ENCODE data around the gene PELI1.
A peak's percentile ranks its signal among the peaks of the same experiment; 100 is the strongest.
"Not testable (repeated sequence)": the region's sequence is repeated elsewhere in the genome, so short reads cannot be mapped to it uniquely, and the experiment has no call there.

Gene PELI1

GRCh38 chr2:64104933-64105332, 39.3 kb downstream of the PELI1 start (continued):
- TF ChIP-seq ZNF366 (tag by site-specific recombination; conservative IDR thresholded peaks at IDR 0.05) (peak; percentile 39; the same call in 1 of the 2 replicates), ZNF529 (tag by site-specific recombination; IDR thresholded peaks at IDR 0.05; ENCODE audit: insufficient replicate concordance) (no peak), ZSCAN18 (tag by site-specific recombination; IDR thresholded peaks at IDR 0.05) (no peak), ZNF404 (tag by site-specific recombination; IDR thresholded peaks at IDR 0.05) (no peak), ZNF19 (tag by site-specific recombination; IDR thresholded peaks at IDR 0.05; ENCODE audit: low read depth) (no peak)

GRCh38 chr2:64102736-64103135, 41.5 kb downstream of the PELI1 start:
- H3K4me1 ChIP-seq (ENCODE audit: control insufficient read depth, insufficient read depth, low read length) = peaks cover 16% of the 10 kb centered on the region
- H3K4me3 ChIP-seq (ENCODE audit: low read depth, low read length); CTCF ChIA-PET; H3K36me3 ChIP-seq (ENCODE audit: control insufficient read depth in 2 of 2, insufficient read depth in 1 of 2, low read length in 2 of 2); H3K27ac ChIP-seq (ENCODE audit: extremely low read depth, low read depth, low read length); H3K9me3 ChIP-seq (ENCODE audit: control insufficient read depth, insufficient read depth, low read depth, low read length): not testable (repeated sequence)
- POLR2A ChIA-PET = interaction anchor here (0.7 kb wide), 1 partner anchor 203 kb away, joined by 10 read pairs; no protein-coding TSS in a partner anchor

- CTCF ChIA-PET = no interaction called here
- Histone ChIP-seq H3K4me3 (ENCODE audit: low read depth, low read length) (no peak overlapping the region), H3K9me3 (ENCODE audit: control insufficient read depth, insufficient read depth, low read depth, low read length) (no peaks in the 10 kb centered on the region), H3K4me1 (ENCODE audit: control insufficient read depth, insufficient read depth, low read length) (peaks cover 16% of the 10 kb centered on the region), H3K27ac (ENCODE audit: extremely low read depth, low read depth, low read length) (no peak overlapping the region), H3K36me3 (ENCODE audit: control insufficient read depth in 2 of 2, insufficient read depth in 1 of 2, low read length in 2 of 2) (peaks cover 3 to 16% of the 10 kb centered on the region in 2 experiments; a peak in 2 of 3 replicates)
- TF ChIP-seq ZNF341 (tag by site-specific recombination; IDR thresholded peaks at IDR 0.05; ENCODE audit: low read depth) = no peak
- POLR2A ChIA-PET = no interaction called here
Measured at GRCh38 chr2:64101141-64101591, 43.1 kb downstream of the PELI1 start.

GRCh38 chr2:64100584-64100983, 43.6 kb downstream of the PELI1 start:
- H3K9me3 ChIP-seq (ENCODE audit: control insufficient read depth, insufficient read depth, low read depth, low read length); H3K27ac ChIP-seq (ENCODE audit: extremely low read depth, low read depth, low read length); H3K4me3 ChIP-seq (ENCODE audit: low read depth, low read length); CTCF ChIA-PET; POLR2A ChIA-PET: not testable (repeated sequence)
- Histone ChIP-seq H3K36me3 (ENCODE audit: control insufficient read depth in 2 of 2, insufficient read depth in 1 of 2, low read length in 2 of 2) (peaks cover 9 to 22% of the 10 kb centered on the region in 2 experiments; a peak in 2 of 3 replicates), H3K4me1 (ENCODE audit: control insufficient read depth, insufficient read depth, low read length) (peaks cover 16% of the 10 kb centered on the region)

GRCh38 chr2:64094663-64095382, 49.4 kb downstream of the PELI1 start:
- H3K9me3 ChIP-seq (ENCODE audit: control insufficient read depth, insufficient read depth, low read depth, low read length) = no peaks in the 10 kb centered on the region
- H3K4me3 ChIP-seq (ENCODE audit: low read depth, low read length) = no peak overlapping the region
- no peaks in the 10 kb centered on the region for H3K4me1 ChIP-seq (ENCODE audit: control insufficient read depth, insufficient read depth, low read length)
- no peak overlapping the region for H3K27ac ChIP-seq (ENCODE audit: extremely low read depth, low read depth, low read length)
- H3K36me3 ChIP-seq (ENCODE audit: control insufficient read depth in 2 of 2, insufficient read depth in 1 of 2, low read length in 2 of 2) = peaks cover 15 to 39% of the 10 kb centered on the region in 2 experiments; a peak in 2 of 3 replicates
- ChIA-PET POLR2A (no interaction called here), CTCF (no interaction called here)
- TF ChIP-seq ZBTB8A (tag by site-specific recombination; IDR thresholded peaks at IDR 0.05) = no peak
- TF ChIP-seq ZNF416 (tag by site-specific recombination; IDR thresholded peaks at IDR 0.05) = no peak
- no peak for TF ChIP-seq ZNF501 (tag by site-specific recombination; IDR thresholded peaks at IDR 0.05)
- no peak for TF ChIP-seq ZSCAN16 (tag by site-specific recombination; IDR thresholded peaks at IDR 0.05)
- TF ChIP-seq GLIS2 (tag by site-specific recombination; IDR thresholded peaks at IDR 0.05) = no peak
- no peak for TF ChIP-seq ZNF391 (tag by site-specific recombination; IDR thresholded peaks at IDR 0.05; ENCODE audit: borderline replicate concordance, low read depth)
- no peak for TF ChIP-seq TSHZ1 (tag by site-specific recombination; IDR thresholded peaks at IDR 0.05; ENCODE audit: borderline replicate concordance)
- no peak for TF ChIP-seq ZNF169 (tag by site-specific recombination; IDR thresholded peaks at IDR 0.05)
